GM18507 (cell line): Measurements from ENCODE around the gene EML2.
"Not testable (repeated sequence)": the region's sequence is repeated elsewhere in the genome, so short reads cannot be mapped to it uniquely, and the experiment has no call there.

ENCODE experiments used
- DNase-seq: peaks from one replicate; pipeline ENCODE4 v3.0.0; 2011; ENCODE audit warnings: low read depth; ENCODE audit not compliant: insufficient read length; ENCODE audit errors: extremely low spot score
- FAIRE-seq: peaks from 2 replicates; lab custom pipeline; 2011; peaks lifted over from hg19 to GRCh38; lab: Jason Lieb, UNC

Gene EML2

DNA sequence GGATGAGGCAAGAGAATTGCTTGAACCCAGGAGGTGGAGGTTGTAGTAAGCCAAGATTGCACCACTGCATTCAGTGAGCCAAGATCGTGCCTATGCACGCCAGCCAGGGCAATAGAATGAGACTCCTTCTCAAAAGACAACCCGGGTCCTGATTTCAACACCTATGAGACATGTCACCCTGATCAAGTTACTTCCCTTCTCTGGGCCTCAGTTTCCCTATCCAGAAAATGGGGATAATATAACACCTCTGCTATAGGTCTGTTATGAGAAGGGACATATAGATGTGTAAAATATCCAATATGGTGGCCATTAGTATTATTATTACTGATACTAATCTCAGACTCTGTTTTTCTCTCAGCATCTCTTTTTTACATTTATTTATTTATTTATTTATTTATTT, 15.9 kb upstream of the EML2 start:
- FAIRE-seq (no peak), DNase-seq (no peak)

DNA sequence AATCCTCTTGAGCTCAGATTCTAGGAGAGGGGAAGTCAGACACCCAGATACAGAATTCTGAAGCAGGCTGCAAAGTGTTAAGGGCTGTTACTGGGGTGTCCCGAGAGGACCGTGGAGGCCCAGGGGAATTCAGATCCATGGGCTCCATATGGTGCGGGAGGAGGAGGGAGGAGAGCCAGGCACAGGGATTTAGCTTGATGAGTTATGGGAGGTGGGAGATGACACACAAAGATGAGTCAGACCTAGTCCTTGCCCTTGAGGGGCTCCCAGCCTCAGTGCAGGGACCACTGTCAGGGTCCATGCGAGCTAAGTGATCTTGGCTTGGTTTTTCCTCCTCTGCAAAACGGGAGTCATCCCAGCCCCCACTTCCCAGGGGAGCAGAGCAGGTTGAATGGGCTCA, 14.4 kb upstream of the EML2 start:
- DNase-seq = no peak
- no peak for FAIRE-seq

DNA sequence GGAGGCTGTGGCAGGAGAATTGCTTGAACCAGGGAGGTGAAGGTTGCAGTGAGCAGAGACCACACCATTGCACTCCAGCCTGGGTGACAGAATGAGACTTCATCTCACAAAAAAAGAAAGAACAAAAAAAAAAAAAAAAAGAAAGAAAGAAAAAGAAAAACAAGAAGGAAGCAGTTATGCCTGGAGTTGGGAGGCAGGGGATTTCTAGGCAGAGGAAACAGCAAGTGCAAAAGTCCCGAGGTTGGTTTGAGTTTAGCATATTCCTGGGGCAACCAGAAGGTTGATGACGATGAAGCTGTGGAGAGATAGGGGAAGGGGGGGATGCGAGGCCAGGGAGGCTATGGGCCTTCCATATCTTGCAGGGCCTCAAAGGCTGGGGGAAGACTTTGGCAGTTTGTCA, 11.5 kb upstream of the EML2 start:
- no peak for FAIRE-seq
- DNase-seq = no peak

DNA sequence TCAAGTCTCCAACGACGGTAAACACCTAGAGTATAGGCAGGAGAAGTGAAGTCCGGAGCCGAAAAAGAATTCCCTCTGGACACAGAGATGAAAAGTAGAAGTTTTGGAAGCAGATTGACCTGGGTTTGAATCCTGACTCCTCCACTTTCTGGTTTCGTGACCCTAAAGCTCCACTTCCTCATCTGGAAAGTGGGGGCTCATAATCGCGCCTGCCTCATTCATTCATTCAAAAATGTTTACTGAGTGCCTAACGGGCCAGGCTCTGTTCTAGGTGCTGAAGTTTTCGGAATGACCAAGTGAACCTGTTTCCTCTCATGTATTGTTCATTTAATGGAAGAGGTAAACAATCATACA, 7.1 kb upstream of the EML2 start:
- DNase-seq = no peak
- no peak for FAIRE-seq

DNA sequence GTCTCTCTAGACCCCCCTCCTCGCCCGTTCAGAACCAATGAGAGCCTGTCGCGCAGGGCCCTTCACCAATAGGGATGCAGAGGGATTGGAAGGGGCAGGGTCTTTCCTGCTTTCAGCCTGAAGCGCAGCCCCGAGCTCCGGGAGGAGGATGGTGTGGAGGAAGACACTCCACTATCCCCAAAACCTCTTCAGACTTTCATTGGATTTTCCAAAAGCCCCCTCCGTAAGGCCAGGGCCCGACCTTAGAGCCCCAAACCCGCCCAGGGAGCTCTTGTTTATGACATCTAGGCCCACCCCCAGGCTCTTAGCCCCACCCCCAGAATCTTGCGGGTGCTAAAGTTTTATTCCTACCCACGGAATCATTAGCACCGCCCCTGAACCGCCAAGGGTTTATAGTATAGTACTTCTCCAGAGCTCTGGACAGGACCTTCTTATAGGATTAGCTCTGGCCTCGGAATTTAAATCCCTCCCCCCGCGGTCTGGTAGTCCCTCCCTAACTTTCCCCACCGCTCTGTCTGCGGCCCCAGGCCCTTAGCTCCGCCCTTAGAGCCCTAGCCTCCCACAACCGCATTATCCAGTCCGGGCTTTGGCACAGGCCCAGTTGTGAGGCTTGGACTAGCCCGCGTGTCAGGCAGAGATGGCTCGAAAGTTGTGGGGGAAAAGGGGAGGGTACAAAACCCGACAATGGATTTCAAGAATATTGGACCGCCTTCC, 6.6 kb upstream of the EML2 start:
- peak; percentile 79 for FAIRE-seq

DNA sequence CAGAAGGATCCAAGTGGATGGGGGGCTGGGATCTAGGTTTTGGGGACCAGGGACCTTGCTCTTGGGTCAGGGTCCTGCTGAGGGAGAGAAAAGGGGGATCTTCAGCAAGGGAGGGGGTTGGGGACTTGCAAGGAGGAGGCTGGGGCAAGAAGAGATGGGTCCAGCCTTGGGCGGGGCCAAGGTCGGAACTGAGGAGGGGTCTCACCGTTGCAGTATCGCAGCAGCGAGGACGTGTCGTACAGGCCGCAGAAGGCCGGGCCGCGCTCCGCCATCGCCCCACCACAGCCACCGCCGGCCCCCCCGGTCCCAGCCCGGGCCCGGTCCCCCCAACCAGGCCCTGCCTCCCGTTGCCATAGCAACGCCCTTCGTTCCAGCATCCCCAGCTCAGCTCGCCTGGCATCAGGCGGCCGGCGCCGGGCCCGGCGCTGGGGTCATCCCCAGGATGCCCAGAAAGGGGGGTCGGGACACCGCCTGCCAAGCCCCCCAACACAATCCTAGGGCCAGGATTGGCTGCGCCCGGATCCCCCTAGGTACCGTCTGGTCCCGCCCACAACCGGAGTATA, 6.0 kb upstream of the EML2 start:
- FAIRE-seq = no peak
- no peak for DNase-seq

More for the DNA sequence above, 6.6 kb upstream of the EML2 start:
- no peak for DNase-seq

DNA sequence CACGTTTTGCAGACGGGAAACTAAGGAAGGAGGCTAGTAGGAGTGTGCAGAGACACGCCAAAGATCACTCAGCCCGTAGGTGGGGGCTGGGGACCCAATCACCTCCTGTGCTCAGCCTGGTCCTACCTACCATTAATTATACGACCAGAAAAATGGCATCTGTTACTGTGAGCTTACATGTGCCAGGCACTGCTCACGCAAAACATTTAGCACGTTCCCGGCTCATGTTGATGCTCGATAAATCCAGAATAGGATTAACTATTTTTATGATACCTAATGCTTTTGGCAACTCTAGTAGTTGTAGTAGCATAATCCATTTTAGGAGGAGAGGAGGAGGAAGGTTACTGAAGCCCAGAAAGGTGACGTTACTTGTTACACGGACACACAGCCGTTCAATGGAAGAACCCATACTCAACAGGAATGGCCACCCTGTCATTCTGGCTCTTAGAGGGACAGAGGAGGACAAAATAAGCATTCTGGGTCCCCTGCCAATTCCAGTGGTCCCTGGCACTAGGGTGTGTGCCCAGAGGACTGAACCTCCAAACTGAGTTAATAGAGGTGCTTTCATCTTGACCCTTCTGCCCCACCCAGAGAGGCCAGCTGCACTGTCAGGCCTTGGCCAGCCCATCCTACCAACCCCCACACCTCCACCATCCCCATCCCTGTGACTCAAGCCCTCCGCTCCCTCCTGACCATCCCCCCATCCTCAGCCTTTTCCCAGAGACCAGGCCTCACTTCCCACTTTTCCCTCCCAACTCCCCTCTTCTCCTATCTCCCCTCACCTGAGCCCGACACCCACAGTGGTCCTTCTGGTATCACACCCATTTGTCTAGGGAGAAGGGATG, 5.0 kb upstream of the EML2 start:
- FAIRE-seq (no peak), DNase-seq (no peak)

DNA sequence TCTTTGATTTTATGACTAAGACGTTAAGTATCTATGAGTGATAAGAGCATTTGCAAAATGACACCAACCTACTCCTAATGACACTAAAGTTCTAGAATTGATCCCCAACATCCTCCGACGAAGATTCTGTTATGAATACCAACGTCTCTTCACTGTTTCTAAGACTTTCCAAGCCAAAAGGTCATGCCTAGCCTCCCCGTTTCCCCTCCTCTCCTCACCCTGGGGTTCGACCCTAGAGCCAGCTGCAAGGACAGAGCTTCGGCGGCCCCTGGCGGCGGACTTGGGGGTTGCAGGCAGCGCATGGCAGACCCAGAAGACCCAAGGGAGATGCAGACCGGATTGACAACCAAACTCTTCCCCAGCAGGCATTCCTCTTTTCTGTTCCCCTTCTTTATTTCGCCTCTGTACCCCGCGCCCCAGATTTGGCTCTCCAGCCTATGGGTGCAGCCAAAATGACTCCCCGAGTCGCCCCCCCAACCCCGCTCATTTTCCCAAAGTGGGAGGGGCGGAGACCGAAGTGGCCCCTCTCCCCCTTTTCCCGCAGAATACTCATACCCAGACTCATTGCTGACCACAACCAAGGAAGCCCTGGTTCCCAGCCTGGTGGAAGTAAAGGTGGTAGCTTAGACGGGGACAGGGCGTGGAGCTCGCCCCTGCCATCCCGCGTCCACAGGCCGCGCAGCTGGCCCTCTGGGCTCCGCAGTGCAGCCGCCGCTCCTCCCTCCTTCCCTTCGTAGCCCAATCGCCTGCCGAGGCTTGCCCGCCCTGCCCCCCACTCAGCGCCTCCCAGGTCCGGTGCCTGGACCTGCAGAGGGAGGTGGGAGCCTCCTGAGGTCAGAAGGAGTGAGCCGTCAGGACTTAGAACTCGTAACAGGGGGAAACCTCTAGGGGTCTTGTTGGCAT, 4.1 kb upstream of the EML2 start:
- FAIRE-seq (peak; percentile 91), DNase-seq (no peak)

DNA sequence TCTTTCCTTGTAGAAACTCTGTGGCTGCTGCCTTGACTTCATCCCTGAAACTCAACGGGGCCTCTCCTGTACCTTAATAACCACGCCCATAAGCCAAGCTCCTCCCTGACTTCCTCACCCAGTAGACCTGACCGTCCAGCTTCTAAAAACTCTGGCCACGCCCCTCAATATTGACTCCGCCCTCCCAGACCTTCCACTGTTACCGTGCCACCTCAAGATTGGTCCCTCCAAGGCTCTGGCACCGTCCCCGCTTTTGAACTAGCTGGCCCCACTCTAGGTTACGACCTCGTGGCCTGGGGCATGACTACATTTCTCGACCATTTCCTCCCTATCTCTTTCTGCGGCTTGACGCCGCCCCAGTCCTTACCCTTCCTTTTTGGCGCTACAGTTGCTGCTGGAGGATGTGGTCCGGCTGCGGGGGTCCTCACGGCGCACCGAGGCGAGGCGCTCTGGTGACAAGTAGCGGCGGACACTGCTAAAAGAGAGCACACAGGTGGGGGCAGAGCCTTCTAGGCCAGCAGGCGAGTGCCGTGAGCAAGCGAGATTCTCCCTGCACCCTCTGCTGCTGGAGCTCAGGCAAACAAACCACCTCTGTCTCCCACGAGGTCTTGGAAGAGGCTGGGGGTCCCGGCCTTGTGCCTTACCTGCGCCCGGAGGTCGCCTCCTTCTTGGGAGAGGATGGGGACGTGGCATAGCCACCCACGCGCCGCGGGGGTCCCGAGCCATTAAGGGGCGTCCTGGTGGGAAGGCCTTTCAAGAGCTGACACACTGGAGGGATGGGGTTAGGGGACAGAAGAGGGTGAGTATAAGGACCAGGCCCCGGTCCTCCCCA, 2.3 kb upstream of the EML2 start:
- FAIRE-seq = peak; percentile 94

DNA sequence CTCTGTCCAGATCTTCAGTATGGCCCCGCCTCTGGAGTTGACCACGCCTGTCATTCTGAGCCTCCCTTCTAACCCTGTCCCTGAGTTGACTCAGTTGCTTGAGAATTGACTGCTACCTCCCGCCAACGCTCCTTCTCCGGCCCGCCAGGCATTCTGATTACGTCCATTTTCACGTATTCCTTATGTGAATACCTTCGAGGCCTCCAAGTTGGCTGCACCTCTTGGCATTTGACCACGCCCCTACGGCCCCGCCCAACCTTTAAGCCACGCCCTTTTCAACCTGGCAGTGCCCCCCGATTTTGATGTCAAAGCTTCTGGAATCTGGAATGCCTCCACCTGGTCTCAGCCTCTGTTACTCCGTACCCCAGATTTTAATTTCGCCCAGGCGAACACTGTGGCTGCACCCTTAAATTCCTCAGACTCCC, 1.7 kb upstream of the EML2 start:
- DNase-seq = no peak
- FAIRE-seq = no peak

More for the DNA sequence above, 2.3 kb upstream of the EML2 start:
- peak; percentile 76 for DNase-seq

DNA sequence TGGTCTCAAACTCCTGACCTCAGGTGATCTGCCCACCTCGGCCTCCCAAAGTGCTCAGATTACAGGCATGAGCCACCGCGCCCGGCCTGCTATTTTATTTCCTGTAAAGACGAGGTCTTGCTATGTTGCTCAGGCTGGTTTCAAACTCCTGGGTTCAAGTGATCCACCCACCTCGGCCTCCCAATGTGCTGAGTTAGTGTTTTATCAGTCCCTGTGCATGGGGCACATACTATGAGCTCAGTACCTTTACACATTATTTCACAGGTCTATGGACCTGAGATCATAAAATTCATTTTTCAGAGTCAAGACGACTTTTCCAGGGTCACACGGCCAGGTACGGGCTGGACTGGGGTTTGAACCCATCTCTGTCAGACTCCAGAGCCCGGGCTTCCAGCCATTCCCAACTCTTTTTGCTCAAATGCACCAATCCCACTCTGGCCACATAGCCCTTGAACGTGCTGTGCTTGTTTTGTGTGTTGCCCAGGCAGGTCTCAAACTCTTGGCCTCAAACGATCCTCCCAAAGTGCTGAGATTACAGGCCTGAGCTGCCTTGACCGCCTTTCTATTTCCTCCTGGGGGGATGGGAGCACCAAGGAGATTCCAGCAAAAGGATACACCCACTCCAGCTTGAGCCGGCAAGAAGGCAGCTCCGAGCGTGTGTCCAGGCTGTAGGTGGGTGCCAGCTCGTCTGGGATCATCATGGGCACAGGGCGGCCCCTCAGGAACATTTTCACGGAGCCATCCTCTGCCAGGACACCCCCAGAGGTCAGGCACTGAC, 1.1 kb downstream of the EML2 start:
- no peak for DNase-seq
- no peak for FAIRE-seq

DNA sequence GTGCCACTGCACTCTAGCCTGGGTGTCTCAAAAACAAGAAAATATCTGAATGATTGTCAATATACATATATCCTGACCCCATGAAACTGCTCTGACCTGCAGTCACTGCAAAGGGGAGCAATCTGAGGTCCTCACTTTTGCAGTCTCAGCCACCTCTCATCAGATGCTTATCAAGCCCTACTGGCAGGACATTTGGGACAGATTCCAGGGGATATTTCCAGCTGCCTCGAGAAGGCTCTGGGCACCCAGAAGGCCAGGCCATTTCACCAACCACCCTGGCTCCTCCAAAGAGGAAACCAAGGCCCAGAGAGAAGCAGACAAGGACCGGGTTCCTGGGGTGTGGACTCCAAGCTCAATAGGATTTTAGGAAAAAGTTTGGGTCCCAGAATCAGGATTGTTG, 2.3 kb downstream of the EML2 start:
- FAIRE-seq = no peak

DNA sequence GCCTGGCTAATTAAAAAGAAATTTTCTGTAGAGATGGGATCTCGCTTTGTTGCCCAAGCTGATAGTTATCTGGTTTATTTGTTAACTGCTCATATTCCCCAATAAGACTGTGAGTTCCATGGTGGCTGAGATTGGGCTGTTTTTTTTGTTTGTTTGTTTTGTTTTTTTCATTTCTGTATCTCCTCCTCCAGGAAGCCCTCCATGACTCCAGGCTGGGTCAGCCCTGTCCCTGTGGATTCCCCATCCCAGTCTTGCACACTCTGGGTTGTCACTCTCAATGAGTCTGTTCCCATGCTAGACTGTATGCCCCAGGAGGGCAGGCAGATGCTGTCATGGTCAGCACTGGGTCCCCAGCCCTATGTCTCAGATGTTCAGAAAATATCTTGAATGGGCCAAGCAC, 2.9 kb downstream of the EML2 start:
- DNase-seq (no peak), FAIRE-seq (no peak)

More for the DNA sequence above, 2.3 kb downstream of the EML2 start:
- DNase-seq = no peak

DNA sequence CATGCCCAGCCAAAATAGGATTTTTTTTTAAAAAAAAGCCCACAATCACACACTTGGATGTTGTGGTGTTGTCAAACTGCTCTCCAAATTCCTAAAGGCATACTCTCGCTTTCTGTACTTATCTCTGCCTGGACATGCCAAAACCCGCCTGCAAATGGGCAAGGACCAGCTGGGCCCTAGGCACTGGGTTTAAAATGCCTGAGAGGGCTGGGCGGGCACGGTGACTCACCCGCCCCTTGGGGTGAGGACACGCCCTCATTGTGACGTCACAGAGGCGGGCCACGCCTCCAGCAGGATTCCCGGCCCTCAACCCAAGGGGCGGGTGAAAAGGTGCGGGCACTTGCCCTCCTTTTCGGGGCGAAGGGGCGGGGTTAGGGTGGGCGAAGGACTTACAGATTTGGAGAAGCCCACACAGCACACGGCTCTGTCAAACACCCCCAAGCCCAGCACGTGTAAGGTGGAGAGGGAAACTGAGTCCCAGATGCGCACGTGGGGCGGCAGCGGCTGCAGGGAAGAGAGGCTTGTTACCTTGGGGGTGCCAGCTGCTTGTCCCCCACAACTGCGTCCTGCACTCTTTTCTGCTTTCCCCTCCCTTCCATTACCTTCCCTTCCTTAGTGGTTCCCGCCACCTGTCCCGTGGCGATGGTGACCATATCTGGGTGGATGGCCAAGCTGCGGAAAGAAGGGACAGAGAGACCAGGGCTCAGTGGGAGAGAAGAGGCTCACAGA, 6.6 kb downstream of the EML2 start:
- FAIRE-seq = no peak
- no peak for DNase-seq

DNA sequence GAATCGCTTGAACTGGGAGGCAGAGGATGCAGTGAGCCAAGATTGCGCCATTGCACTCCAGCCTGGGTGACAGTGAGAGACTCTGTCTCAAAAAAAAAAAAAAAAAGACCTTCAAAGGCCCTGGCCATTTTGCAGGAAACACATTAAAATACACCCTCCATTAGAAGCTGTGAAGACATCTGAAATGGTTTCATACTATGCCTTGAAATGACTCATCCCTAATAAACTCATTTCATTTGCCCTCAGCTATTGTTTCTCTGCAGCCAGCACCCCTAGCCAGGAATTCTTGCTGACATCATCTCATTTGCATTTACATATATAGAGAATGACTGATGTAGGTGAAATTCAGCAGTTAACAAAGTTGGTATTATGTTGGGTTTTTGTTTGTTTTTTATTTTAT, 8.7 kb downstream of the EML2 start:
- DNase-seq = no peak
- FAIRE-seq = peak; percentile 15

DNA sequence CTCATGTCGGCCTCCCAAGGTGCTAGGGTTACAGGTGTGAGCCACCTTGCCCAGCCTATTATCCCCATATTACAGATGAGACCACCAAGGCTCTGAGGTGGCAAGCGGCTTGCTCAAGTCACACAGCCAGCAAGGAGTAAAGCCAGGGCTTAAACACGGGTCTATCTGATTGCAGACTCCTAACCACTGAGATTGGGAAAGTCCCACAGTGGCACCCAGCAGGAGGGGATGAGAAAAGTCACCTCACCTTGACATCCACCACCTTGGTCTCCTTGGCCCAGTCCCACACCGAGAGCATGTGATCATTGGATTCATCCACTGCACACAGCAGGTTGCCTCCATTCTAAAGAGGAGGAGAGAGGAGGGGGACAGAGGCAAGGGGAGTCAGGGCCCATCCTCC, 9.5 kb downstream of the EML2 start:
- FAIRE-seq = no peak
- no peak for DNase-seq

DNA sequence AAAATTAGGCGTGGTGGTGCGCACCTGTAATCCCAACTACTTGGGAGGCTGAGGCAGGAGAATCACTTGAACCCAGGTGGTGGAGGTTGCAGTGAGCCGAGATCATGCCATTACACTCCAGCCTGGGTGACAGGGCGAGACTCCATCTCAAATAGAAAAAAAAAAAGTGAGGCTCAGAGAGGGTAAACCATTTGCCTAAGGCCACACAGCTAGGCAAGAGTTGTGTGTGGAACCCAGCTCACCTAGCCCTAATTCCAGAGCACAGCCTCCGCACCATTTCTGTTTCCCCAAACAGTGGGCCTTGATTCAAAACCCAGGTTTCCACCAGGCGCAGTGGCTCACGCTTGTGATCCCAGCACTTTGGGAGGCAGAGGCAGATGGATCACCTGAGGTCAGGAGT, 11.0 kb downstream of the EML2 start:
- not testable (repeated sequence) for FAIRE-seq, DNase-seq

DNA sequence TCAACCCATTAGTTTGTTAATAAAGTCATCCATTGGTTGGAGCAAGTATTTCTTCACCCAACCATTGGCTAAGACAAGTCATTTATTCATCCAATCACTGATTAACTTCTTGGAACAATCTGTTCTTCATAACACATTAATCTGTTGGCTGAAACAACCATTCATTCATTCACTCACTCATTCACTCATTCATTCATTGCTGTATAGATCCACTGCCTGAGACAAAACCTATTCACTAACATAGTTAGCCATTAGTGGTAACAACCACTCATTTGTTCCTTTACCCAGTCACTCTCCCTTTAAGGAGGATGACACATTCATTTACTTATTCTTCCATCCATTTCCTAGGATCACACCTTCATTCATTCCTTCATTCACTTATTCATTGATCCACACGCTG, 15.2 kb downstream of the EML2 start:
- DNase-seq (no peak), FAIRE-seq (no peak)
